A549 (cell line): ENCODE measurements around the gene MCRS1.

Experiments
- CHD2 ChIP-seq: fragments of 150-350 bp; IDR thresholded peaks from 2 replicates; pipeline ENCODE4 v1.6.1; 2014; ENCODE audit warnings: low read length; ENCODE audit not compliant: partially characterized antibody
- EP300 ChIP-seq, 2 experiments: fragments of >200 bp; sonication (Bioruptor Twin); formaldehyde crosslinking; IDR thresholded peaks; 2 replicates in 1 of 2; 3 replicates in 1 of 2; pipeline ENCODE4 v1.6.1; 2016 to 2017
- ESRRA ChIP-seq: fragments of 150-350 bp; IDR thresholded peaks from 2 replicates; pipeline ENCODE4 v1.6.1; 2014; ENCODE audit warnings: mild to moderate bottlenecking, low read length, borderline replicate concordance
- HDAC2 ChIP-seq: fragments of 200-600 bp; sonication (generic); IDR thresholded peaks from 2 replicates; pipeline ENCODE4 v1.6.1; 2016
- MAZ ChIP-seq: fragments of 150-350 bp; IDR thresholded peaks from 2 replicates; pipeline ENCODE4 v1.6.1; 2014; ENCODE audit warnings: antibody characterized with exemption, low read depth, low read length, borderline replicate concordance
- PHF8 ChIP-seq: fragments of 200-600 bp; sonication (generic); IDR thresholded peaks from 2 replicates; pipeline ENCODE4 v1.6.1; 2016; ENCODE audit warnings: low read depth, mild to moderate bottlenecking, antibody characterized with exemption, moderate library complexity, borderline replicate concordance
- POLR2A ChIP-seq: IDR thresholded peaks from 2 replicates; pipeline ENCODE4 v1.6.1; 2012; ENCODE audit warnings: mild to moderate bottlenecking, low read length
- TFCP2L1 ChIP-seq: fragments of 250-450 bp; sonication (Bioruptor Pico); IDR thresholded peaks from 2 replicates; pipeline ENCODE4 v1.5.0; 2021; ENCODE audit warnings: mild to moderate bottlenecking
- TF ChIP-seq, protein P1 (sequence below): fragments of >200 bp; sonication (Bioruptor Twin); formaldehyde crosslinking; IDR thresholded peaks from 3 replicates; pipeline ENCODE4 v1.5.1; 2016

DNA sequence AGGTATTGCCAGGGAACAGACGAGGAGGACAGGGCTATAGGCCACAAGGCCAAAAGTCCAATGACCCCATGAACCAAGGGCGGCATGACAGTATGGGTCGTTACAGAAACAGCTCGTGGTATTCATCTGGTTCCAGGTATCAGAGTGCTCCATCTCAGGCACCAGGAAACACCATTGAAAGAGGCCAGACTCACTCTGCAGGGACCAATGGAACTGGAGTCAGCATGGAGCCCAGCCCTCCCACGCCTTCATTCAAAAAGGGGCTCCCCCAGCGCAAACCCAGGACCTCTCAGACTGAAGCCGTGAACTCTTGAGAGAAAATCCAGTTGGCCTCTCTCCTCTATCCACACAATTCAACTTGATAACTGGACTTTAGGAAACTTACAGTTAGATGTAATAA, 42.0 kb downstream of the MCRS1 start:
- TF ChIP-seq HDAC2 (no peak), MAZ (no peak), CHD2 (no peak), ESRRA (no peak), POLR2A (no peak), EP300 (IDR thresholded peaks at IDR 0.05) (no peak), PHF8 (no peak), TFCP2L1 (no peak)
- TF ChIP-seq, protein P1, sequence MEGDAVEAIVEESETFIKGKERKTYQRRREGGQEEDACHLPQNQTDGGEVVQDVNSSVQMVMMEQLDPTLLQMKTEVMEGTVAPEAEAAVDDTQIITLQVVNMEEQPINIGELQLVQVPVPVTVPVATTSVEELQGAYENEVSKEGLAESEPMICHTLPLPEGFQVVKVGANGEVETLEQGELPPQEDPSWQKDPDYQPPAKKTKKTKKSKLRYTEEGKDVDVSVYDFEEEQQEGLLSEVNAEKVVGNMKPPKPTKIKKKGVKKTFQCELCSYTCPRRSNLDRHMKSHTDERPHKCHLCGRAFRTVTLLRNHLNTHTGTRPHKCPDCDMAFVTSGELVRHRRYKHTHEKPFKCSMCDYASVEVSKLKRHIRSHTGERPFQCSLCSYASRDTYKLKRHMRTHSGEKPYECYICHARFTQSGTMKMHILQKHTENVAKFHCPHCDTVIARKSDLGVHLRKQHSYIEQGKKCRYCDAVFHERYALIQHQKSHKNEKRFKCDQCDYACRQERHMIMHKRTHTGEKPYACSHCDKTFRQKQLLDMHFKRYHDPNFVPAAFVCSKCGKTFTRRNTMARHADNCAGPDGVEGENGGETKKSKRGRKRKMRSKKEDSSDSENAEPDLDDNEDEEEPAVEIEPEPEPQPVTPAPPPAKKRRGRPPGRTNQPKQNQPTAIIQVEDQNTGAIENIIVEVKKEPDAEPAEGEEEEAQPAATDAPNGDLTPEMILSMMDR, result no peak
